Common myeloid progenitor, CD34-positive (primary cell): ENCODE data around the gene POLR2L.

ENCODE experiments used
- CTCF ChIA-PET: fragments of 350-600 bp; sonication (Branson Sonifier 250); formaldehyde crosslinking; loops from one replicate; lab custom pipeline; 2021; ENCODE audit warnings: antibody characterized with exemption; lab: Charles Lee
- POLR2A ChIA-PET: fragments of 350-600 bp; sonication (Branson Sonifier 250); formaldehyde crosslinking; loops from one replicate; lab custom pipeline; 2021; ENCODE audit warnings: antibody characterized with exemption; lab: Charles Lee
- DNase-seq, 3 donors: peaks; one replicate each; pipeline versions ENCODE4 v3.0.0 to v3.0.0-alpha.2; 2013
- H3K27ac ChIP-seq, 2 experiments: 1 replicate in 1 of 2; 2 replicates in 1 of 2; pipeline ENCODE4 v1.7.0; 2013; ENCODE audit warnings: inconsistent platforms in 2 of 2, low read length in 2 of 2, mild to moderate bottlenecking in 2 of 2, low read depth in 1 of 2, moderate library complexity in 1 of 2; ENCODE audit not compliant: severe bottlenecking in 2 of 2, insufficient read depth in 1 of 2, poor library complexity in 1 of 2
- H3K27me3 ChIP-seq, 5 experiments: replicated peaks in 2 of 5; 1 replicate in 3 of 5; 2 replicates in 2 of 5; pipeline versions ENCODE4 v1.6.1 to v1.7.0; 2013; ENCODE audit warnings: low read length in 4 of 5, mild to moderate bottlenecking in 2 of 5, moderate library complexity in 2 of 5, inconsistent platforms in 1 of 5; ENCODE audit not compliant: insufficient read depth in 5 of 5, control insufficient read depth in 4 of 5
- H3K36me3 ChIP-seq, 4 experiments: 1 replicate in 2 of 4; 2 replicates in 2 of 4; pipeline versions ENCODE4 v1.6.1 to v1.7.0; 2013; ENCODE audit warnings: low read length in 3 of 4, control low read depth in 1 of 4, mild to moderate bottlenecking in 1 of 4; ENCODE audit not compliant: control insufficient read depth in 4 of 4, insufficient read depth in 4 of 4
- H3K4me1 ChIP-seq, 4 experiments: 1 replicate in 3 of 4; 2 replicates in 1 of 4; pipeline versions ENCODE4 v1.6.1 to v1.7.1; 2013; ENCODE audit warnings: low read length in 3 of 4, mild to moderate bottlenecking in 3 of 4, control low read depth in 1 of 4, inconsistent platforms in 1 of 4, moderate library complexity in 1 of 4; ENCODE audit not compliant: control insufficient read depth in 4 of 4, insufficient read depth in 4 of 4; ENCODE audit errors: control extremely low read depth in 1 of 4
- H3K4me3 ChIP-seq, 7 experiments: 1 replicate in 4 of 7; 2 replicates in 3 of 7; pipeline versions ENCODE4 v1.5.1 to v1.7.0; 2013; ENCODE audit warnings: mild to moderate bottlenecking in 7 of 7, low read length in 6 of 7, moderate library complexity in 6 of 7, inconsistent platforms in 2 of 7, low read depth in 2 of 7, control low read depth in 1 of 7; ENCODE audit not compliant: insufficient read depth in 4 of 7, control insufficient read depth in 1 of 7; ENCODE audit errors: extremely low read depth in 1 of 7
- H3K9me3 ChIP-seq, 5 experiments: 1 replicate in 4 of 5; 2 replicates in 1 of 5; pipeline versions ENCODE4 v1.6.1 to v1.7.1; 2013; ENCODE audit warnings: low read length in 4 of 5, mild to moderate bottlenecking in 2 of 5, inconsistent platforms in 1 of 5, low read depth in 1 of 5, moderate library complexity in 1 of 5; ENCODE audit not compliant: control insufficient read depth in 4 of 5, insufficient read depth in 2 of 5; ENCODE audit errors: control extremely low read depth in 1 of 5
- WGBS: methylation state at CpG from one replicate; pipeline ENCODE4 v1.1.5; 2013; ENCODE audit not compliant: insufficient coverage; 5-methylcytosine and 5-hydroxymethylcytosine counted together

Gene POLR2L

GRCh38 chr11:864898-865297, 22.6 kb upstream of the POLR2L start:
- ChIA-PET CTCF (no interaction called here), POLR2A (no interaction called here)
- Histone ChIP-seq H3K4me3 (no peak overlapping the region), H3K4me1 (peaks cover 0 to under 1% (median under 1%) of the 10 kb centered on the region in 4 experiments), H3K27ac (no peak overlapping the region), H3K9me3 (no peaks in the 10 kb centered on the region), H3K27me3 (no peaks in the 10 kb centered on the region), H3K36me3 (peaks cover 0 to 20% (median 8%) of the 10 kb centered on the region in 4 experiments)
- 90% methylated on average over 8 of the region's 11 CpGs for WGBS
- no peak for DNase-seq

DNA sequence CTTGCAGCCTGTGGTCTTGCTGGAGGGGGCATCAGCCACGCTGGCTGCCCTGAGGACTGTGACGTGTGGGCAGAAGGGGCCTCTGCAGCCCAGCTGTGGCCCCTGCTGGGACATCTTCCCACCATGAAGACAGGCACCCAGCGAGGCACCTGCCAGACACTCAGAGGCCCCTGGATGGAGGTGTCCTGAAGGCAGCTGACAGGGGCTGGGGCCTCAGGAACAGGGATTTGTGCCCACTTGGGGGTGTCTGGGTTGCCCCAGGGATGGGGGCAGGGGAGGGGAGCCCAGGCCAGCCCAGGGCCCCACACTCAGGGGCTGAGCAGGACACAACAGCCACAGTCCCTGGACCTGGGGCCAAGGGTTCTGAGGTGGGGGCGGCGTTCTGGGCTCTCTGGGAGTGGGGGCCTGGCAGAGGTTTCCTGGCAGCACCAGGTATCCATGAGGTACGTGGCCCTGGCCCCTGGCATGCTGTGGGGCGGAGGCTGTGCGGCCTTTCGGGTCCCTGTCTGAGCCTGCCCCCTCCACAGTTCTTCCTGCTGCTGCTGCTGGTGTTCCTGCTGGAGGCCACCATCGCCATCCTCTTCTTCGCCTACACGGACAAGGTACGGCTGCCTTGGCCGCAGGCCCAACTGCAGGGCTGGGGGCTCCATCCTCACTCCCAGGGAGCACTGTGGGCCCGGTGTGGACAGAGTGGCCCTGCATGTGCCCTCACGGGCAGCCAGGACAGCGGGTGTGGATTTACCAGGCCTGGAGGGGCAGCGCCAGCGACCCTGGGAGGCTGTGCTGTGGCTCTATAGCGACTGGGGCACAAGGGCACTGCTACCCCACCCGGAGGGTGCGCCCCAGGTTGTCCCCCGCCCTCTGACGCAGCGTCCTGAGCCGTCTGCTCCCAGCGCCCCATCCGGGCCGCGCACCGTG, 21.8 kb upstream of the POLR2L start:
- DNase-seq = no peak
- peaks cover 0 to 16% (median 8%) of the 10 kb centered on the region in 4 experiments for H3K36me3 ChIP-seq
- POLR2A ChIA-PET = no interaction called here
- CTCF ChIA-PET = no interaction called here
- no peaks in the 10 kb centered on the region for H3K9me3 ChIP-seq
- H3K27me3 ChIP-seq = no peaks in the 10 kb centered on the region
- H3K27ac ChIP-seq = no peak overlapping the region
- WGBS = 96% methylated on average over 20 of the region's 31 CpGs
- no peak overlapping the region for H3K4me3 ChIP-seq
- H3K4me1 ChIP-seq = peaks cover 0 to 7% (median 4%) of the 10 kb centered on the region in 4 experiments

DNA sequence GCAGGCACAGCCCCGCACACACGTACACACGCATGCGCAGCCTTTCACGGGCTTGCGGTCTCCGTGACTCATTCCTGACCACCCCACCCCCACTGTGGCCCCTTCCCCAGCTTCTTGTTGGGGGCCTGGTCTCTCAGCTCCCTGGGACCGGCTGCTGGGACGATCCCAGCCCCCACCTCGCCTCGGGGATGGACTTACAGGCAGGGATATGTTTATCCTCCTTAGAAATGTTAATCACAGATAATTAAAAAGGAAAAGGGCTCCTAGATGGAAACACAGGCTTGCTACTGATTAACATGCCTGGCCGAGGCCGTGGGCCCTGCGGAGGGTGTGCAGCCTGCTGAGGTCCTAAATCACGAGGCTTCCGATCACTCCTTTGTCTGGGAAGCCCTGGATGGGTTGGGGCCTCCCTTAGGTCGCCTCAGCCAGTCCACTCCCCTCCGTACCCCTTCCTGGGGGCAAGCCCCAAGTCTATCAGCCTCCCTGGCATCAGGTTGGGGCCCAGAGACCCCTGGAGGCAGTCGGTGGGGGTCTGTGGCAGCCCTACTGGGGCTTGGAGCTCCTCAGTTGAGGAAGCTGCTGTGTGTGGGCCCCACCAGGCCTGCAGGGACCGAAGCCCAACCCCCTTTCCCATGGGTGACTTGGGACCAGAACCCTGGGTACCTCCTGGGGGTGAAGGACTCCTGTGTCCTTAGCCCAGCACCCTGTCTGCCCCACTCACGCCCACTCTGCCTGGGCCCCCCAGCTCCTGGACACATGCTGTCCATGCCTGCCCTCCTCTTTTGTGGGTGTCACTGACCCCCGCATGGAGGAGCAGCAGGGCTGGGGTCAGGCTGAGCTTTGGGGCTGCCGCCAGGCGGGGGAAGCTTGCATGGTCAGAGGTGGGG, 20.9 kb upstream of the POLR2L start:
- POLR2A ChIA-PET = no interaction called here
- CTCF ChIA-PET = no interaction called here
- Histone ChIP-seq H3K36me3 (peaks cover 0 to 9% (median 6%) of the 10 kb centered on the region in 4 experiments), H3K27me3 (no peaks in the 10 kb centered on the region), H3K4me3 (no peak overlapping the region), H3K9me3 (no peaks in the 10 kb centered on the region), H3K27ac (no peak overlapping the region), H3K4me1 (peaks cover 0 to 7% (median 4%) of the 10 kb centered on the region in 4 experiments)
- DNase-seq = no peak
- 94% methylated on average over 14 of the region's 24 CpGs for WGBS

- CTCF ChIA-PET = no interaction called here
- no peak for DNase-seq
- Histone ChIP-seq H3K9me3 (no peaks in the 10 kb centered on the region), H3K27me3 (no peaks in the 10 kb centered on the region), H3K4me3 (no peak overlapping the region), H3K4me1 (peaks cover 0 to 7% (median 4%) of the 10 kb centered on the region in 4 experiments), H3K27ac (no peak overlapping the region), H3K36me3 (peaks cover 0 to 9% (median 6%) of the 10 kb centered on the region in 4 experiments)
- POLR2A ChIA-PET = no interaction called here
- 95% methylated on average over 12 of the region's 12 CpGs for WGBS
These were observed 20.3 kb upstream of the POLR2L start for GRCh38 chr11:862696-863022.

DNA sequence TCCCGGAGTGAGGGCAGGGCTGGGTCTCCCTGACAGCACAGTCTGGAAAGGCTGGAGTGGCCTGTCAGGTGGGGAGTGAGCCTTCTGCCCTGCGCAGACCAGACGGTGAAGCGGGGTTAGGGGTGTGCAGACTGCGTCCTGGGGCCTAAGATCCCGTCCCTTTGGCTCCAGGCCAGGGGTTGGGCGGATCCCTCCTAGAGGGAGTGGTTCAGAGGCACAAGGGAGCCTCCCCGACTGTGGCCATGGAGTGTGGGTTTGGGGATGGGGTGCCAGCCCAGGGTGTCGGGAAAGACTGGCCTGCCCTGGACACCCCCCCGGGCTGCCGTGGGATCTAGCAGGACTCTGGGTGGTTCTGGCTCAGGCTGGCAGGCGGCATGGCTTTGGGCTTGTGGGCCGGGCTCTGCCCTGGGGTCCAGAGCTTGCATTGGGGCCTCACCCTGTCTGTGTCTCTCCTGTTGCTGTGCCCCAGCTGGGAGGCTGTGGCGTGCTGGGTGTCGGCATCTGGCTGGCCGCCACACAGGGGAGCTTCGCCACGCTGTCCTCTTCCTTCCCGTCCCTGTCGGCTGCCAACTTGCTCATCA, 19.8 kb upstream of the POLR2L start:
- no peaks in the 10 kb centered on the region for H3K9me3 ChIP-seq
- POLR2A ChIA-PET = interaction anchor here (0.6 kb wide), 1 partner anchor 13 kb away, joined by 4 read pairs; no protein-coding TSS in a partner anchor

DNA sequence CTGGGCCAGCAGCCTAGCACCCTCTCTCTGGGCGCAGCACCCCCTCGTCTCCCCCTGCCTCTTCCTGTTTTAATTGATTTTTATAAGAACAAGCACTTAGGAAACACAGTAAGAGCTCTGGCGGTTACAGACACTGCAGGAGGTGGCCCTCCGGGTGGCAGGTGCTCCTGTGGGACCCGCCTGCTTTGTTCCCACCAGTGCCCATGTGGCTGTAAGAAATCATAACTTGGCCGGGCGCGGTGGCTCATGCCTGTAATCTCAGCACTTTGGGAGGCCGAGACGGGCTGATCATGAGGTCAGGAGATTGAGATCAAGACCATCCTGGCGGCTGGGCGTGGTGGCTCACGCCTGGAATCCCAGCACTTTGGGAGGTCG, 18.8 kb upstream of the POLR2L start:
- Histone ChIP-seq H3K4me3 (no peak overlapping the region), H3K27ac (no peak overlapping the region), H3K27me3 (no peaks in the 10 kb centered on the region), H3K36me3 (peaks cover 0 to 3% (median 1%) of the 10 kb centered on the region in 4 experiments), H3K4me1 (peaks cover 0 to 7% (median 4%) of the 10 kb centered on the region in 4 experiments), H3K9me3 (no peaks in the 10 kb centered on the region)
- no peak for DNase-seq
- ChIA-PET POLR2A (no interaction called here), CTCF (interaction anchor here (1.0 kb wide), 1 partner anchor 61 kb away, joined by 4 read pairs; no protein-coding TSS in a partner anchor)
- WGBS = 92% methylated on average over 12 of the region's 14 CpGs

More for the DNA sequence above, 19.8 kb upstream of the POLR2L start:
- Histone ChIP-seq H3K36me3 (peaks cover 0 to 9% (median 6%) of the 10 kb centered on the region in 4 experiments), H3K4me3 (no peak overlapping the region), H3K4me1 (peaks cover 0 to 7% (median 4%) of the 10 kb centered on the region in 4 experiments), H3K27ac (no peak overlapping the region), H3K27me3 (no peaks in the 10 kb centered on the region)
- CTCF ChIA-PET = no interaction called here
- DNase-seq = no peak
- WGBS = 91% methylated on average over 15 of the region's 20 CpGs
